Erythroblast (primary cell): Measurements from ENCODE around the gene TWNK.

Source experiments
- DNase-seq, 2 experiments: peaks; one replicate each; lab custom pipeline; 2025; lab: John Stamatoyannopoulos, UW
- GATA1 ChIP-seq: IDR thresholded peaks from 2 replicates; pipeline ENCODE4 v1.6.1; 2011; ENCODE audit warnings: low read depth, mild to moderate bottlenecking, control low read depth, low read length, moderate library complexity
- POLR2A ChIP-seq: IDR thresholded peaks from 2 replicates; pipeline ENCODE4 v1.6.1; 2011; ENCODE audit warnings: mild to moderate bottlenecking, low read length

TWNK gene

GRCh38 chr10:101042667-101043362 lies 55.5 kb downstream of the TWNK start:
- DNase-seq, result peak; percentile 89 to 93
- peak; percentile 59 for TF ChIP-seq POLR2A
- no peak for TF ChIP-seq GATA1

DNA sequence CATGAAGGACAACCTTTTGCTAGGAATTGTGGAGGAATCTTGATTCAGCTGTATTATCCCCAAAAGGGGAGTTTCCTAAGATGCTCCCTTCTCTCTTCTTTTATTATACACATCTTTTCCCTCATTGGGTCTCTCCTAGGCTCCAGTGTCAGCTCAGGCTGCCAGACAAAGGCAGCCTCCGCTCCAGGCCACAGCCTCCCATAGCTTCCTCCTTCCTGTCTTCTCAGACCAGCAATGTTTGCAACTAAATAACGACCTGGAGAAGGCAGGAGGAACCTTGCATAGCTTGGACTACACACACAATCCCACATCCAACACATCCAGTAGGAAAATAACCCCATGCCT lies 56.0 kb downstream of the TWNK start:
- TF ChIP-seq GATA1, result no peak
- no peak for TF ChIP-seq POLR2A
- DNase-seq, result no peak
